ENCODE measurements around the gene ACTR6.
"Not testable (repeated sequence)": the region's sequence is repeated elsewhere in the genome, so short reads cannot be mapped to it uniquely, and the experiment has no call there.

Gene ACTR6

GRCh38 chr12:100185361-100185894 is 15.2 kb upstream of the ACTR6 start:
- no peak for DNase-seq (ENCODE audit: low read depth)

GRCh38 chr12:100186071-100186470 is 14.5 kb upstream of the ACTR6 start:
- no peak for DNase-seq (ENCODE audit: low read depth)

DNA sequence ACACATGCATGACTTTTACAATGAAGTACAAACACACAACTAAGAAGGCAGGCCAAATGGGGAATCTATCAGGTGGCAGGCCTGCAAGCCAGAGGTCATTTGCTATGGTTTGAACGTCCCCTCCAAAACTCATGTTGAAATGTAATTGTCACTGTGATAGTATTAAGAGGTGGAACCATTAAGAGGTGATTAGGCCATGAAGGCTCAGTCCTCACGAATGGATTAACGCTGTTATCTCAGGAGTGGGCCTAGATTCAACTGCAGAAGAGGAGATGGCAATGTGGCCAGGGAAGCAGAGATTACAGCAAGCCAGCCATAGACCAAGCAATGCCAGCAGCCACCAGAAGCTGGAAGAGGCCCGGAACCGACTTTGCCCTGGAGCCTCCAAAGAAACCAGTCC is 13.5 kb upstream of the ACTR6 start:
- no peak for DNase-seq (ENCODE audit: low read depth)

GRCh38 chr12:100187857-100188519 is 12.6 kb upstream of the ACTR6 start:
- no peak for DNase-seq (ENCODE audit: low read depth)

GRCh38 chr12:100188888-100189635 is 11.6 kb upstream of the ACTR6 start:
- DNase-seq (ENCODE audit: low read depth) = not testable (repeated sequence)

DNA sequence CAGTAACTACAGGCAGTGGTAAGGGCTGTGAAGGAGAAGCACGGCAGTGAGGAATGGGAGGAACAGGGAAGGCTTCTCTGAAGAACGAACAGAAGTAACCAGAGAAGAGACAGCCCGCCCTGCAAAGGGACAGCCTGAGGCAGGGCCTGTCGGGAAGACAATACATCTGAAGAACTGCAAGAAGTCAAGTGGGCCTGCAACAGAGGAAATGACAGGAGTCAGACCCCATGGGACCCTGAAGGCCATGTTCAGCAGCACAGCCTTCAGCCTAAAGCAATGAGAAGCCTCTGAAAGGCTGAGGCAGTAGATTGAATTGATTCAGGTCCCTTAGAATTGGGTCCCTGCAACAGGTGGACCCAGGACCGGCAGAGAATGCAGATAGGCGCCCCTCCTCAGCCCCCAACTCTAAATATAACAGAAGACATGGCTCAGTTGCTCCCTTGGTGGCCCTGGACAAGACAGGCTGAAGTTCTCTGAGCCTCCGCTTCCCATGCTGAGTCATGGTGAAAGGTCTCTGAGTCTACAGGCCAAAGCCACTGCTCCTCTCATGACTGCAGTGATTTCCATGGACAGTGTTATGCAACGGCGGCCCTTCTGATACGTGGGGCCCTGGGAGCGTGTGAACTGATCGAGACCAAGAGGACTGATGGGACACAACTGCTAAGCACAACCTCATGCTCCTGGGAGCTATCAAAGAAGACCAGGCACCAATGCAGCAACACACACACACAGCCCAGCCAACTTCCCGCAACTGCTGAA is 10.8 kb upstream of the ACTR6 start:
- DNase-seq (ENCODE audit: low read depth) = no peak

DNA sequence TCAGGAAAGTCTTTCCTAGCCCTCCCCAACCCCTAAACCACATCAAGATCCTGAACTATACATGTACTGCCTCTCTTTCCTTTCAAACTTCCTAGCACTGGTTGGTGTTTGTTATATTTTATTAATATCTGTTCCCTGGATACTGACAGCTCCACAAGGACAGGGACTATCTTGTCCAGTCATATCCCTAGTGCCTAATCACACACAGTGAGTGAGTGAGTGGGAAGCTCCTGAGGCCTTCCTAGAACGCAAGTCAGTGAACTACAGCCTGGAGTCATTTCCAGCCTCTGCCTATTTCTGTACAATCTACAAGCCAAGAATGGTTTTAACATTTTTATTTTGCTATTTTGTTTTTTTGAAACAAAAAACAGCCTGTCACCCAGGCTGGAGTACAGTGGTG is 7.5 kb upstream of the ACTR6 start:
- no peak for DNase-seq (ENCODE audit: low read depth)

GRCh38 chr12:100197486-100197885 is 3.1 kb upstream of the ACTR6 start:
- DNase-seq (ENCODE audit: low read depth) = no peak

DNA sequence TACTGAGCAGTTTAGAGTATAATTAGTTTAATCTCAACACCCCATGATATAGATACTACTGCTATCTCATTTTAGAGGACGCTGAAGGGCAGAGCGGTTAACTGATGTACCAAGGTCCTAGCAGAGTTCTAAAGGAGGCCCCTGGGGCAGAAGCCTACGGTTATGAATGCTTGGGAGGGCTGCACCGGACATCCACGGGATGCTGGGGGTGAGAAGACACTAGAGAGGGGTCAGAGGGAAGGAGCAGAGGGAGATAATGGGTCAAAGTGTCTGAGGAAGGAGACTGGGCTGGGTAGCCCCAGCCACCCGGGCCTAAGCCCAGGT is 1.6 kb upstream of the ACTR6 start:
- no peak for DNase-seq (ENCODE audit: low read depth)

GRCh38 chr12:100199347-100200149 is 1.1 kb upstream of the ACTR6 start:
- DNase-seq (ENCODE audit: low read depth) = peak; percentile 66

GRCh38 chr12:100201604-100202423 is 1.2 kb downstream of the ACTR6 start:
- no peak for DNase-seq (ENCODE audit: low read depth)

GRCh38 chr12:100207311-100207710 is 6.7 kb downstream of the ACTR6 start:
- DNase-seq (ENCODE audit: low read depth) = no peak

GRCh38 chr12:100208834-100209233 is 8.2 kb downstream of the ACTR6 start:
- no peak for DNase-seq (ENCODE audit: low read depth)

DNA sequence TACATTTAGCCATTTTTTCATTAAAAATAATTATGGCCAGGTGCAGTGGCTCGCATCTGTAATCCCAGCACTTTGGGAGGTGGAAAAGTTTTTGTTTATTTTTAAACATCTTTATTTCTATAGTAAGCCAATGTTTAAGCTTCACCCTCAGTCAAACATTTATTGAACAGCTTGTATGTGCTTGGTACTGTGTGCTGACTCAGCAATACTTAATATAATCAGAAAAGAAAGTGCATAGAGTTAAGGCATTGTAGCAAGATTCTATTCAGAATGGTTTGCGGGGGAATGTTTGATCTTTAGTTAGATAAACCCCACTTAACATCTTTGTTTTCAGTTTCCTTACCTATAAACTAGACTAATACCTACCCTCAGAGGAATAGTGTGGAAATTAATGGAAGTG is 11.1 kb downstream of the ACTR6 start:
- DNase-seq (ENCODE audit: low read depth) = no peak

GRCh38 chr12:100213016-100213891 is 12.6 kb downstream of the ACTR6 start:
- DNase-seq (ENCODE audit: low read depth) = no peak

DNA sequence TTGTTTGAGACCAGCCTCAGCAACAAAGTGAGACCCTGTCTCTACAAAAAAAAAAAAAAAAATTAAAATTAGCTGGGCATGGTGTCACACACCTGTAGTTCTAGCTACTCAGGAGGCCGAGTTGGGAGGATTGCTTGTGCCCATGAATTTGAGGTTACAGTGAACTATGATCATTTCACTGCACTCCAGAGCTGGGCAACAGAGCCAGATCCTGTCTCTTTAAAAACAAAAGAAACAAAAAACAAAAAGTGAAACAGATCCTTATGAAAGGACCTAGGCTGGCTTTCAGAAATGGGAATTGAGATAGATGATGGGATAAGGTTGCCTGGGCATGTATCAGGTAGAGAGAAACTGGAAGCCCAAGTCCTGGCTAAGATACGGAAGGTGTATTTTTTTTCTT is 13.9 kb downstream of the ACTR6 start:
- DNase-seq (ENCODE audit: low read depth) = no peak

GRCh38 chr12:100215209-100215608 is 14.6 kb downstream of the ACTR6 start:
- no peak for DNase-seq (ENCODE audit: low read depth)

- no peak for DNase-seq (ENCODE audit: low read depth)
Observed at GRCh38 chr12:100216337-100216736, 15.7 kb downstream of the ACTR6 start.

DNA sequence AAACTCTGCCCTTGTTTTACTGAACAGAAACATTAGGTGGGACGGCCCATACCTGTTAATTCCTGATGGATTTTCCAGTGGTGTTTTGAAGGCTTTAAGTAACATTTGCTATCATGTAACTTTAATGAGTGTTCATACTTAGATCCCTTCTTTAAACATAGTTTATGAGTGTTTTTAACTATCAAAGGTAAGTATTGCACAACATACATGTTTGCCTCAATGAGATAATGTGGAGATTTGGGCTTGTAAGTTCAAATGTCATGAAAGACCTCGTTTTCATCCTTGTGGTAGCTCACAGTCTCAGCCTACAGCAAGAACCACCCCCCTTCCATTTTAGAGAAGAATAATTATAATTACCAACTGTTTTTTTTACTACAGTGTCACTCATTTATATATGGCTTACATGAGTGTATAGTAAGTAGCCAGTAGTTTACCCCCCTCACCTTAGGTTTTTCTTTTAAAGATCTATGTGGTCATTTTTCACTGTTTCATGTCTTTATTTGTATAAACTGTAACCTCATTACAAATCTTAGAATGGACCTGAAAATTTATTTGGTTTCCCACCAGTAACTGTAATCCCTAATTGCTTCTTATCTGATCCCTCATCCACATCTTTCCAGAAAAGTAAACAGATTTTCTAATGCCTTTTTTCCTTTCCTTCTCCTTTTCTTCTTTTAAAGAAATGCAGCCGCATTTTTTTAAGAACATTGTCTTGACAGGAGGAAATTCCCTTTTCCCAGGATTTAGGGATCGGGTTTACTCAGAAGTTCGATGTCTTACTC is 18.9 kb downstream of the ACTR6 start:
- no peak for DNase-seq (ENCODE audit: low read depth)
